Amniotic epithelial cell (primary cell): ENCODE data around the gene POU2F2.

Experiments
- DNase-seq: peaks from one replicate; pipeline ENCODE4 v3.0.0-alpha.2; 2010; ENCODE audit warnings: low read depth

Gene POU2F2

GRCh38 chr19:42154471-42155323, 22.5 kb upstream of the POU2F2 start:
- no peak for DNase-seq

DNA sequence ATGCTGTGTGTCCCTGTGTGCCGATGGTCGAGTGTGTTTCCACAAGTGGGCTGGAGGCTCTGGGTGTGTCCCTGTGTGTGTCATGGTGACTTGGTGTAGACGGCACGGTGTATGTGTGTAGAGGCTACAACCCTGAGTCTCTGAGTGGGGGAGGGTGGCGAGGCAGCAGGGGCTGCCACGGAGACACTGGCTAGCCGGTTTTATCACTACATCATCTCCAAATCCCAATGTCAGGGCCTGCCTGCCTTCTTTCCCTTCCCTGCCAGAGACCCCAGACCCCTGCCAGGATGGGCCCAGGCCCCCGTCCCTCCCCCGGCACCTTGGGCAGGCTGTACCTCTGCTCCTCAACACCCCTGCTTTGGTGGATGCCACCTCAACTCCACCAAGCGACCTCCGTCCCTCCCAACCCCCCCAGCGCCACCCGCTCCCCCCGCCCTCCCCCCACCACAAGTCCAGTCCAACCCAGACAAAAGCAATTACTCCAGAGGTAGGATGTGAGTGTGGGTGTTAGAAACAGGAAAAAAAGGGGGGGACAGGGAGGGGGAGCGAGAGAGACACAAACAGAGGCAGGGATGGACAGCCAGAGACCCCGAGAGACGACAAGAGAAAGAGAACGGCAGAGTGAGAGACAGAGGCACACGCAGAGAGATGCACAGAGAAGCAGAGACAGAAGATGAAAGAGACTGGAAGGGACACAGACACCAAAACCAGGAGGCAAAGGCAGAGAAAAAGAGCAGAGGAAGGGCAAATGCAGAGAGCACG, 21.6 kb upstream of the POU2F2 start:
- no peak for DNase-seq

- no peak for DNase-seq
These were observed 20.8 kb upstream of the POU2F2 start for GRCh38 chr19:42152910-42153671.

DNA sequence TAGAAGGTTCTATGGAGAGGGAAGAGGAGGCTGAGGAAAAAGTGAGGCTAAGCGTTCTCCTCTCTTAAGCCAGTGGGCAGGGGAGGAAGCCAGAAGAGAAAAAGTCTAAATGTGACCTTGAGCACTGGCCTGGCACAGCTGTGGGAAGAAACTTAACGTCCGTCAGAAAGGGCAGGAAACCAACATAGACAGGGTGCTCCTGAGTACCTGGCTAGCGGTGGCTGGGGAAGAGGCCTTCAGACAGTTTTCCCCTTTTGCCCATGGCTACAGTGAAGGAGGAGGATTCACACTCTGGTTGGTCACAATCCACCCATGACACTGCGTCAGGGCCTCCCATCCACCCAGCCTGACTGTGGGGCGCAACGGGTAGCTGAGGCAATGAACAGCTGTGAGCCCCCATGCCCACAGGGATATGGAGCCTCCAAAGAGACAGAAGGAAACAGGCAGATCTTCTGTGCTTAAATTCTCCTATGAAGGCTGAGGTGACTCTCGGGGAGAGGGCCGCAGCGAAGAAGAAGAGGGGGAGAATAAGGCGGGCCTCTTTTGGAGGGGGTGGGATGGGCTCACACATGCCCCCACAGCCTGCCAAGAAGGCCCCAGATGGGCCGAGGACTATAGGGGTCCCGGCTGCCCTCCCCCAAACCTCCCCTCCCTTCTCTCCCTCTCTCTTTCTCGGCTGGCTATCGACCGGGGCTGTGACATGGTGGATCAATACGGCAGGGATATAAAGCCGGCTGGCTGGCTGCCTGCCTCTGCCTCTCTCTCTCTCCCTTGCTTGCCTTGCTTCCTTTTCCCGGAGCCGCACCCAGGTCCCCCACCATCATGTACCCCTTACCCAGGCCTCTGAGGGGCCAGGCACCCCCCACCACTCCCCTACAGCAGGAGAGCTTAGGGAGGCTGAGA, 19.8 kb upstream of the POU2F2 start:
- no peak for DNase-seq

GRCh38 chr19:42150911-42151361, 18.7 kb upstream of the POU2F2 start:
- DNase-seq = no peak

DNA sequence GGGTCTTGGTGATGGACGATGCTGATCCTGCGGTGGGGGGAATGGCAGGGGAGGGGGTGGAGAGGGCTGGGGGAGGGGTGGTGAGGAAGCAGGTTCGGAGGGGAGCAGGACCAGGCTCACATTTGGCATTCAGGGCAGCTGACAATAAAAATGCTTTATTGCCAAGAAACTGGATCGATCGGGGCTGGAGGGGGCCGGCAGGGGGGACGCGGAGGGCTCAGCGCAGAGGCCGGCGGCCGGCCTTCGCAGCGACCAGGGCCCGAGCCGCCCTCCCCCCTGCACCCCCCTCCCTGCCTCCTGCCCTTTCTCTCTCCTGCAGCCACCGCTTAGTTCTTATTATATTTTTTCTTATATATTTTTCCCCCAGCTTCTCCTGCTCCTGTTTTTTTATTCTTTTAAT, 18.1 kb upstream of the POU2F2 start:
- DNase-seq = no peak

- no peak for DNase-seq
These were observed 17.4 kb upstream of the POU2F2 start for GRCh38 chr19:42149447-42150202.

DNA sequence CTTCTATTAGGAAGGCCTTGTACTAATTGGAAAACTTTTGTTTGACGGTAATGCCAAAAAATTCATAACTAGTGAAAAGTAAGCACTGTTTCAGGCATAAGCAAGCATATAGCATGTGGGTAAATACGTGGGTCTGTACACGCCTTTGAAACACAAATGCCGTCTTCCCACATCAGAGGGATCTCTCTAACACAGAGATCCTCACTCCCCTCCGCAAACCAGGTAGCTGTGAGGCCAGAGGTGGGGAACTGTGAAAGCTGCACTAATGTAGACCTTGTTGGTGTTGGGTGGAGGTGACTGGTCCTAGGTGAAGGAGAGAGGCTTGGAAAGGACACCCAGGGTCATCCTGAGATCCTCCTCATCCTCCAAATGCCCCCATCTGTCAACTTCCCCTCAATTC, 16.0 kb upstream of the POU2F2 start:
- no peak for DNase-seq

- DNase-seq = peak; percentile 42
These were observed 11.3 kb upstream of the POU2F2 start for GRCh38 chr19:42143341-42144234.

- peak; percentile 58 for DNase-seq
These were observed 8.0 kb upstream of the POU2F2 start for GRCh38 chr19:42140125-42140754.

DNA sequence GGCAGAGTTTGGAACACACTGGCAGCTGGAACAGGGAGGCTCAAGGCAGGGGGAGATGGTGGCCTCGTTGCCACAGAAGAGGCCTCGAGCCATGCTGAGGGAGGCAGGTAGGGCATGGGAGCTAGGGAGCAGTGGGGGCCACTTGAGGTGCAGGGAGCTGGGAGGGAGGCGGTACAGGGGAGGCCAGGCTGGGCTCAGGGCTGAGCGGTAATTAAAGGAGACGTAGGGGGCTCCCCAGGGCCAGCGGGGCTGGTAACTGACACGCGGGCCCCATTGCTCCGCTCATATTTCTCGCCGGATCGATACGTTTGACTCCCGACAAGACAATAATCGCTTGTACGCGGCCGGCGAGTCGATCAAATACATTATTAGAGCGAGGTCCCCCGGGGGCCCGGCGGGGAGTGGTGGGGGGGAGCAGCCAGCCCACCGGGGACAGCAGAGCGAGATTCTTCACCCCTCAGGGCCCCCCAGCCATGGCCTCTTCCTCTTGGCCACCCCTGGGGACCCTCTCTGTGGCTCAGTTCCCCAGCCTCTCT, 2.4 kb upstream of the POU2F2 start:
- no peak for DNase-seq

DNA sequence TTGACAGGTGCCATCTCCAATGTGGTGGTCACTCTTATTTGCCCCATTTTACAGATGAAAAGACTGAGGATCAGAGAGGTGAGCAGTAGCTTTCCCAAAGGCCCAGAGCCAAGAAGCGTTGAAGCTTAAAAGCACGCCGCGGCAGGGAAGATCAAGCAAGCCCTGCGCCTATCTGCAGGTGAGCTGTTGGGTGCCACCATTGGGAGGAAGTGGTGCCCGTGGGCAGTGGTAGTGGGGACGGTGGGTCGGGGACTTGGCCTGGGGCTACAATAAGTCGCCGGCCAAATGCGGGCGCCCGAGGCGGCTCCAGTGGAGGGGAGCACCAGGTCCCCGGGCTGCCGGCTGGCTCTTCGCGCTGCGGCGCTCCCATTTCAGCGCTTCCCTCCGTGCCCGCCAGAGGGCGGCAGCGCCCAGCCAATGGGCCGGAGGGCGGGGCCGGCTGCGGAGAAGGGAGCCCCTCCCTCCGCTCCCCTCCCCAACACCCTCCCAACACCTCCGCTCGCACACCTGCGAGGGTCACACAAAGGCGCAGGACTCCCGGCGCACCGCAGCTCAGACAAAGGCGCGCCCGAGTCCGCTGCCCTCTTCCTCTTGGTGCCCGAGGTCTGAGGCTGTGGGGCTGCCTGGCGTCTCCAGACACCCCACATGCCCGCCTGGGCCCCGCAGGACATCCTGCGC, 744 bp upstream of the POU2F2 start:
- no peak for DNase-seq

- DNase-seq = no peak
These were observed 857 bp downstream of the POU2F2 start for GRCh38 chr19:42131149-42132029.

DNA sequence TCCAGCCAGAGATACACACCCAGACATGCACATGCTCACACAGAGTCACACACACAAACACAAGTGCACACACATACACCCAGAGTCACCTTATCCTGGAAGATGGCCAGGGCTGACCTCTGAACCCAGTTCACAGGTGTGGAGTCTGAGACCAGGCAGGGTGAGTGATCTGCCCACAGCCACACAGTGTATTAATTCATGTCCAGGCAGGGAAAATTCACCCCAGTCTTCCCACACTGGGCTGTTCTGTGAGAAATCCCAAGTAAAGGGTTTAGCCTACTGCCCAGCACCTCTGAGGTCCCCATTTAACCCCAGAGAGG, 2.0 kb downstream of the POU2F2 start:
- no peak for DNase-seq

DNA sequence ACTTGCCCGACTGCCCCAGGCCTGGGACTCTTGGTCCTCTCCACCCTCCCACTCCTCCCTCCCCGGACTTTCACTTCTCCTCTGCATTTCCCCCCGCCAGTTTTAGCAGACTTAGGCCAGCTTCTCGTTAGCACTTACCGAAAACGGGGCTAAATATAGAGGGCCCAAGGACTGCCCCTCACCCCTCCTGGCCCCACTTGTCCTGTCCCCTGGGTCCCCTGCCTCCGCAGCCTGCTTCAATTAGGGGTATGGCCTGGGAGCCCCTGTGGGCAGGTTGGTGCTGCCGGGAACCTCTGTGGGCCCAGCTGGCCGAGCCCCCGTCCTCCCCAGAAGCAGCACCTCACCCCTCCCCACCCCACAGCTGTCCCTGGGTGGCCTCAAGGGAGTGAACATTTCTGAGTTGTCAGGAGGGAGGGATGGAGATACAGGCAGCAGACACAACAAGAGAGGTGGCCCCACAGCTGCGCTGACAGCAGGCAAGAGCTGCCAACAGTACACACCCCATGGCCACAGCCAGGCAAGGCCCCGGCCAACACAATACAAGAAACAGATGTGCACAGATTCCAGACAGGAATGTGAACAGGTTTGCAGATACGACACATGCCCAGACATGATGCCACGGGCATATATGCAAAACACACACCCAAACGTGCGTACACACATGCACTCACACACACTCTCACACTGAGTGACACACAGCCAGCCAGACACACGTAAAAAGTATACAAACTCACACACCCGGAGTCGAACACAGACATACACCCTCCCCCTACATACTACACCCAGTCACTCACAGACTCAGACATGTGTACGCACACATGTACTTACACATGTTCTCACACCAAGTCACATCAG, 2.6 kb downstream of the POU2F2 start:
- no peak for DNase-seq

- no peak for DNase-seq
These were observed 5.7 kb downstream of the POU2F2 start for GRCh38 chr19:42126574-42126973.

DNA sequence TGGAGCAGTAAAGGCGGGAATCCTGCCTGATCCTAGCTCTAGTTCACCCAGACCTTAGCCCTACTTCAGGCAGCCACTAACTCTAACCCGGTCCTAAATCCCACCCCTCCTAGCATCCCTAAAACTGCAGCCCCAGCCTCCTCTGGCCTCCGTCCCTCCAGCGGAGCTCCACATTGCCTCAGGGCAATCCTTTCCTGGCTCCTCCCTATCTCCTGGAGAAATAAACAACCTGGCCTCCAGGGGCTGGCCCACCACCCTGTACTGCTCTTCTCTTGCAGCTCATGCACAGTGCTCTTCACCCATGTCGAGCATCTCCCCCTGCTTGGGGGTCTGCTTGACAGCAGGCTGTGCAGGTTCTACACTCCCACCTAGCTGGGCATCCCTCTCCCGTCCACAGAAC, 6.7 kb downstream of the POU2F2 start:
- DNase-seq = no peak
